RKO (cell line): Measurements from ENCODE around the gene ZNF775.

Experiments
- DNase-seq: peaks from one replicate; pipeline ENCODE4 v3.0.0-alpha.2; 2016; ENCODE audit warnings: low spot score

ZNF775 gene

GRCh38 chr7:150378853-150379440 lies at the start of gene ZNF775:
Gene ZNF775, plus strand, starts transcription at chr7:150379330. Its CDS starts 9,141 bp downstream, at chr7:150388471.
- DNase-seq = peak; percentile 97

GRCh38 chr7:150329331-150330120 lies 49.6 kb upstream of the ZNF775 start:
- DNase-seq = no peak

GRCh38 chr7:150330211-150330885 lies 48.8 kb upstream of the ZNF775 start:
- DNase-seq = no peak

GRCh38 chr7:150332852-150333635 lies 46.1 kb upstream of the ZNF775 start:
- DNase-seq = no peak

- no peak for DNase-seq
Measured at GRCh38 chr7:150333659-150334058, 45.5 kb upstream of the ZNF775 start.

- no peak for DNase-seq
Measured at GRCh38 chr7:150334108-150334507, 45.0 kb upstream of the ZNF775 start.

GRCh38 chr7:150335108-150335773 lies 43.9 kb upstream of the ZNF775 start:
- no peak for DNase-seq

GRCh38 chr7:150335774-150336112 lies 43.4 kb upstream of the ZNF775 start:
- DNase-seq = no peak

- no peak for DNase-seq
Measured at GRCh38 chr7:150336746-150337145, 42.4 kb upstream of the ZNF775 start.

- DNase-seq = no peak
Measured at GRCh38 chr7:150337179-150337578, 42.0 kb upstream of the ZNF775 start.

- no peak for DNase-seq
Measured at GRCh38 chr7:150337659-150338081, 41.5 kb upstream of the ZNF775 start.

- no peak for DNase-seq
Measured at GRCh38 chr7:150338166-150338829, 40.8 kb upstream of the ZNF775 start.

- no peak for DNase-seq
Measured at GRCh38 chr7:150339409-150339809, 39.7 kb upstream of the ZNF775 start.

GRCh38 chr7:150340024-150340749 lies 38.9 kb upstream of the ZNF775 start:
- no peak for DNase-seq

- DNase-seq = no peak
Measured at GRCh38 chr7:150340875-150341262, 38.3 kb upstream of the ZNF775 start.

GRCh38 chr7:150341263-150342120 lies 37.6 kb upstream of the ZNF775 start, which contains the start of gene RARRES2:
Gene RARRES2, minus strand, starts transcription at chr7:150341629. Its CDS starts 1,020 bp downstream, at chr7:150340609.
- DNase-seq = no peak

GRCh38 chr7:150342121-150342408 lies 37.1 kb upstream of the ZNF775 start:
- DNase-seq = no peak

- no peak for DNase-seq
Measured at GRCh38 chr7:150343225-150343624, 35.9 kb upstream of the ZNF775 start.

- no peak for DNase-seq
Measured at GRCh38 chr7:150344299-150344698, 34.8 kb upstream of the ZNF775 start.

- DNase-seq = no peak
Measured at GRCh38 chr7:150345012-150345411, 34.1 kb upstream of the ZNF775 start.
